ENCODE data around the gene GRIA3.

Gene GRIA3

GRCh38 chrX:123186801-123187200, 2.7 kb downstream of the GRIA3 start:
- POLR2A ChIA-PET (ENCODE audit: low non-redundant PET), result no interaction called here
- H3K27ac ChIP-seq, result no peak overlapping the region
- CTCF ChIA-PET, result no interaction called here
- no peak for DNase-seq (ENCODE audit: low spot score)
- no peak for TF ChIP-seq CTCF (conservative IDR thresholded peaks at IDR 0.05; ENCODE audit: low read depth)

DNA sequence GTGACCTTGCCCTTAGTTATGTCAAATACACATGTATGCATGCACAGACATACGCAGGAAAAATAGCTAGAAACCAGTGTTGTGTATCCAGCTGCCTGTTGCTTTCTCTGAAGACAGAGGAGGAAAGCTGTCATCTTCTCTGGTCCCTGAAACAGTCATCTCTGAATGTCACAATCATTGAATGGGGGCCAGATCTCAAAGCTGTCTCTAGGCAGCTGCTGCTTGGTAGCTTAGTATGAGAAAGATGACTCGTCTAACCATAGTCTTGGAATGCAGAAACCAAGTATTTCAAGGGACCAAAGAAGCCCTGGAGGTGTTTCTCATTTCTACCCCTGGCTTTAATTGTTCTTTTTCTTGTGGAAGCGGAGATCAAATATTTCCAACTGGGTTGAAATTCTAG, 4.0 kb downstream of the GRIA3 start:
- POLR2A ChIA-PET (ENCODE audit: low non-redundant PET), result no interaction called here
- DNase-seq (ENCODE audit: low spot score), result no peak
- H3K27ac ChIP-seq, result no peak overlapping the region
- CTCF ChIA-PET, result no interaction called here
- no peak for TF ChIP-seq CTCF (conservative IDR thresholded peaks at IDR 0.05; ENCODE audit: low read depth)

DNA sequence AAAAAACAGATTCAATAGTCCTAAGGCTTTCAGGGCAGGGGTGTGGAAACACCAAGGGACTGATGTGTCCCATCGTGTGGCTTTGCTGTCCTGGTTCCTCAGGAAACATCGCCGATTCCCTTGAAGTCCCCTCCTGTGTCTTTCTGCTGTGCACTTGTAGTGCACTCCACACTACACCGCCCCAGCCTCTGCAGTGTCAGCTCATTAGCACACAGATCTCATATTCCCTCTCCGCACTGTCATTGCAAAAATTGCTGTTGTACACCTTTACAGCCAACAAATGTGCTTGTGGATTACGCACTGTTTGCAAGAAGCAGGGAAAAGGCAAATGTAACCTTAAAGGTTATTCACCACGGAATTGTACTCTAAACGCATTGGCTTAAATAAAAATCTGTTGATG, 5.3 kb downstream of the GRIA3 start:
- no peak overlapping the region for H3K27ac ChIP-seq
- TF ChIP-seq CTCF (conservative IDR thresholded peaks at IDR 0.05; ENCODE audit: low read depth), result no peak
- no peak for DNase-seq (ENCODE audit: low spot score)
- ChIA-PET CTCF (no interaction called here), POLR2A (ENCODE audit: low non-redundant PET) (no interaction called here)

DNA sequence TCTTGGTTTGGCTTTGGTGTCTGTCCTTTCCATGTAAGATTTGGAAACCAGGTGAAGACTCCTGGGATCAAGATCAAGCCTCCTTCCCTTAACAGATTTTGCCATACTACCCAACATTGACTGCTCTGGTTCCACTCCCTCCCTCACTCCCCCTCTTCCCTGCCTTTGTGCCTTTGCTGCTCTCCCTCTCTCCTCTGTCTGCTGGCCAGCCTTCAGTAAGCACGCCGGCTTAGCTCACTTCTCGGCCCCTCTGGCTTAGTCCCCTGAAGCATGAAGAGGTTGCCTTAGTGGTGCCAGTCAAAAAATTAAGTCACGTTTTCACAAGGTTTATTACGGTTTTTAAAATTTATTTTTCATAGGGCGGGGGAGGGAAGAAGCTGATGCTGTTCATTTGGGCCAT, 6.0 kb downstream of the GRIA3 start:
- POLR2A ChIA-PET (ENCODE audit: low non-redundant PET), result no interaction called here
- CTCF ChIA-PET, result no interaction called here
- DNase-seq (ENCODE audit: low spot score), result no peak
- no peak for TF ChIP-seq CTCF (conservative IDR thresholded peaks at IDR 0.05; ENCODE audit: low read depth)
- H3K27ac ChIP-seq, result no peak overlapping the region

DNA sequence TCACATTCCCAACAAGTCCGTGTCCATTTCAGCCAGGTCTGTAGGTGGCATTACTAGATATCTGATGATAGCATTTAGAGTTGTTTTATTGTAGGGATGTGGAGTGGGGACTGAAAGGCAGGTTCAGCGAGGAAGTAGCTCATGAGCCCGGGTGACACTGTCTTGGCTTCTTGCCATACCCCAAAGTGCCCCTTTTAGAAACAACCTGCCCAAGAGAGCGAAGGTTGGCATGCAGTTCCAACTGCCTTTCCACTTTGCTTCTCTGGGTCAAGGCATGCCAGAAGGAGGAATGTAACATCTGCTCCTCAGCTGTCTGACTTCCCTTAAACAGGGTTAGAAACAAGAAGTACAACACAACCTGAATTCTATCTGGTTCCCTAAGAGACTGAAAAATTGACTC, 9.0 kb downstream of the GRIA3 start:
- no peak for DNase-seq (ENCODE audit: low spot score)
- no peak overlapping the region for H3K27ac ChIP-seq
- ChIA-PET CTCF (no interaction called here), POLR2A (ENCODE audit: low non-redundant PET) (no interaction called here)
- TF ChIP-seq CTCF (conservative IDR thresholded peaks at IDR 0.05; ENCODE audit: low read depth), result no peak

- ChIA-PET CTCF (no interaction called here), POLR2A (ENCODE audit: low non-redundant PET) (no interaction called here)
- no peak overlapping the region for H3K27ac ChIP-seq
- no peak for DNase-seq (ENCODE audit: low spot score)
- no peak for TF ChIP-seq CTCF (conservative IDR thresholded peaks at IDR 0.05; ENCODE audit: low read depth)
These were observed 15.3 kb downstream of the GRIA3 start for GRCh38 chrX:123199338-123199737.

- POLR2A ChIA-PET (ENCODE audit: low non-redundant PET), result no interaction called here
- no peak for DNase-seq (ENCODE audit: low spot score)
- no peak for TF ChIP-seq CTCF (conservative IDR thresholded peaks at IDR 0.05; ENCODE audit: low read depth)
- no peak overlapping the region for H3K27ac ChIP-seq
- CTCF ChIA-PET, result no interaction called here
These were observed 17.6 kb downstream of the GRIA3 start for GRCh38 chrX:123201720-123202119.
